ENCODE results near the gene SORCS3.

- TF ChIP-seq HMGXB4 (CRISPR knock-in tag; IDR thresholded peaks at IDR 0.05): no peak
- TF ChIP-seq CTCF (IDR thresholded peaks at IDR 0.05): no peak
- TF ChIP-seq CREB1 (CRISPR knock-in tag; IDR thresholded peaks at IDR 0.05): no peak
- no peak for TF ChIP-seq ZSCAN18 (CRISPR knock-in tag; IDR thresholded peaks at IDR 0.05)
- no peak for TF ChIP-seq IRF2 (CRISPR knock-in tag; IDR thresholded peaks at IDR 0.05; ENCODE audit: borderline replicate concordance, low read depth)
These were observed 166.7 kb downstream of the SORCS3 start for GRCh38 chr10:104807581-104808310.

Data from WTC11 (cell line).